Endothelial cell of hepatic sinusoid (primary cell): Measurements from ENCODE around the gene CACNA1C.

ENCODE experiments used
- in situ Hi-C: cut with HindIII; loops from 2 replicates; pipeline ENCODE4 v1.10.0; 2017; ENCODE audit warnings: low sequenced_read_pairs

CACNA1C gene

GRCh38 chr12:2052826-2053678 is at the start of gene CACNA1C:
Gene CACNA1C, plus strand, starts transcription at chr12:2052987. Its CDS starts 576 bp downstream, at chr12:2053563.
- in situ Hi-C loops, result no loop called here

DNA sequence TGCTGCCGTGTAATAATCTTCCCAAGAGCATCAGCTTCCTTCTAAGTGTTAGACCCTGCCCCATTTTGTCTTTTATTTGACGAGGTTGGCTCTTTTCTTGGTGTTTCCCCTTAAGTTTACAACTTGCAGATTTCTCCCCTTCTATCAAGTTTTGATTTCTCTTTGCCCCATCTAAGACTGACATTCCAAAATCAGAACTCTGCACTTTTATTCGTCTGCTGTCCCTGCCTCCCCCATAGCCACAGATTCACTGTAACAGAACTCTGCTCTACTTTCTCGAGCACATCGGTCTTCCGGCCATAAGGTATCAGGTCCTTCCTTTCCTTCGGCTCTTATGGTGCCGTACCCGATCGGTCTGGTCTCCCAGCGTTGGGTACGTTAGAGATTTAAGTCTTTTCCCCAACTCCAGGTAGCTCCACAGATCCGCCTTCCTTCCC is 49.1 kb upstream of the CACNA1C start:
- in situ Hi-C loops, result no loop called here

GRCh38 chr12:2004113-2004929 is 48.5 kb upstream of the CACNA1C start, which contains the start of gene DCP1B:
Gene DCP1B, minus strand, starts transcription at chr12:2004457. Its CDS starts 26 bp downstream, at chr12:2004431.
- in situ Hi-C loops, result no loop called here

DNA sequence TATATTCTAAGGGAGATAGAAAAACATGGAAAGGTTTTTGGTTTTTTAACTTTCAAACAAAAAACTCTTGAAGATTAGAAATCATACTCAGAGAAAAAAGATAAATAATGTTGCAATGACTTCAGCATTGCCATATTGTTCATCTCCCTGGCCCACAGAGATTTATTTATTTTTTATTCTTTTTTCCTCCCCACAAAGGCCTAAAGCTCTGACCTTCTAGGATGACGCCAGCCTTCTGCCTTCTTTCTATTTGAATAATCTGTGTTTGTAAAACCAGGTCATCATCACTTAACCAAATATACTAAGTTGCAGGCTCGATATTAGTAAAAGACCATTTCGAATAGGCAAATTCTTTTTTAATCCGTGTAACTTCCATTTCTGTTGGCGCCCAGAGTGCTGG is 44.1 kb upstream of the CACNA1C start:
- in situ Hi-C loops, result no loop called here

DNA sequence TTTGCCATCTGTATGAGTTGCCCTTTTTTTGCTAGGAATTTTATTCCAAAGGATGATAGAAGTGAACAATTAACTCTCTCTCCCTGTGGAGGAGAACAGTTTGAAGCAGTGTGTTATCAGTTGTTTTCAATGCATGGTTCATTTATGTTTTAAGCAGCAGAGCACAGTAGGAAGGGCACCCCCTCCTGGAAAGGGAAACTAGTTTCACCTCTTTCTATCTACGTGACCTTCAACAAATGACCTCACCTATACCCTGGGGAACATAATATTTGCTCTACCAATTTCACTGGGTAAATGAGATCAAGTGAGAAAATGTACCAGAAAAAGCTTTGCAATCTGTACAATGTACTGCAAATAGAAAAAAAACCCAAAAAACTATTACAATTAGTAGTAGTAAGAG is 43.2 kb upstream of the CACNA1C start:
- in situ Hi-C loops, result no loop called here

- in situ Hi-C loops, result no loop called here
Observed at GRCh38 chr12:2011643-2012607, 40.9 kb upstream of the CACNA1C start.

GRCh38 chr12:2013086-2013485 is 39.7 kb upstream of the CACNA1C start:
- in situ Hi-C loops, result no loop called here

DNA sequence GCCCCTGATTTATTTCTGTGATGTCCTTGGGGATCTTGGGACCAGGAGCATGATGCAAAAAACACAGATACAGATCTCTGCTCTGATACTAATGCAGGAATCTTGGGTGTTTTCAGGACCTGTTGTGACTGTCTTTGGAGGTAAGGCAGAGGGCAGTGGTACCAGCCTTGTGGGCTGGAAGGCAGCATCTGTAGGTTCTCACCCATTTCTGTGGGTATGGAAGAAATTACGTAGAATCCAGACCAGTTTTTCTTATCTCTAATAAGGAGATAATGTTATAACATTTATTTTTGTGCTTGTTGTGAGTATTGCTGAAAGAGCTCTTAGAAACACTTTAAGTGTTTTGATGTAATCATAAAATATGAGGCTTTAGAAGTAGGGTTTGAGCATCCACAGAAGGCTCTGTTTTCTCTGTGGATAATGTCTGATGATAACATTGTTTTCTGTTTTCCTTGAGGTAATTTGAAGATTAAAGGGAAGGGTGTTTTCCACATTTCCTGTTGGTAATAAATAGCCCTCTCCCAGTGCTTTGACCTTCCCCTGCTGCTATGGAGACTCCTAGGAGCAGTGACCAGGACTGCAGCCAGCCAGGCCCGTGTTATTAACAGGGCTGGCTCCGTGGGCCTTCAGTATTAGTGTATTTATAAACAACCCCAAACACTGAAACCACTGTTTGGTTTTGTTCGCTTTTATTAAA is 39.1 kb upstream of the CACNA1C start:
- in situ Hi-C loops, result no loop called here

DNA sequence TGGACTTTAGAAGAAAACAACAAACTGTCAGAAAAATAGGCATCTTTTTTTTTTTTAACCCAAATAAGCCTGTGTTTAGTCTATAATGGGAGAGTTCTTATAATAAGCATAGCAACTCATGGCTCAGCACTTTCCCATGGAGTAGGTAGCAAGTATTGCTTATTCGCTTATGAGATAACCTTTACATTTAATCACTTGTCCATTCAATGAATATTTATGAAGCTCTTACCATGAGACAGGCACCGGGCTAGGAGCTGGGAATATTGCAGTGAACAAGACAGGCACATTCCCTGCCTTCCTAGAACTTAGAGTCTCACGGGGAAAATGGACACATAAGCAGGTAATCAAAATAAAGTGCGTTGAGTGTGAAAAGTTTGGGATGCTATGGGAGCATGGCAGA is 38.6 kb upstream of the CACNA1C start:
- in situ Hi-C loops, result no loop called here

DNA sequence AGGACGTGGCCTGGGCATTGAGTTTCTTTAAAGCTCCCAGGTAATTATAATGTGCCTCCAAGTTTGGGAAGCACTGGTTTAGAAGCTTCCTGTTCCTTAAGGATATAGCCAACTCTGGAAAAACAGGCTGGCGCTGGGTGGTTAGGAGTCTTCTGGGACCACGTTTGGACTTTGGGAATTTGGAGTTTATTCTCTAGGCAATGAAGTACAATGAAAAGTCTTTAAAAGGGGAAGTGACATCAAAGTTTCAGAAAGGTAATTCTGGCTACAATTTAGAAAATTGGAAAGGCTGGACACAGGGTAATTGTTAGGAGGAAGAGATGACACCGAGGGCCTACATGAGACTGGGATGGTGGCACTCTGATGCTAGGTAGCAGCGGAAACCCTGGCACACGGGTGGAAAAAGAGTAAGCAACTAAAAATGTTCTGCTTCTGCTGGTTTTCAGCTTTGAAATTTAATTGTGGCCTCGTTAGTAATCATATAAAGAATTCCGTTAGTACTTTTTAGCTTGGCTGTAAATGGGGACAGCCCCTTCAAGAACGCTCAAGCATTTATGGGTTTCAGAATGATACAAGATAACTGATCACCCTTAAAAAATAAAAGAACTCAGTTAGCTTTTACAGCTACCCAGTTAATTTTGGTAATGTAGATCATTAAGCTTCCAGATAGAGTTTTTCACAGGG is 35.8 kb upstream of the CACNA1C start:
- in situ Hi-C loops, result no loop called here

DNA sequence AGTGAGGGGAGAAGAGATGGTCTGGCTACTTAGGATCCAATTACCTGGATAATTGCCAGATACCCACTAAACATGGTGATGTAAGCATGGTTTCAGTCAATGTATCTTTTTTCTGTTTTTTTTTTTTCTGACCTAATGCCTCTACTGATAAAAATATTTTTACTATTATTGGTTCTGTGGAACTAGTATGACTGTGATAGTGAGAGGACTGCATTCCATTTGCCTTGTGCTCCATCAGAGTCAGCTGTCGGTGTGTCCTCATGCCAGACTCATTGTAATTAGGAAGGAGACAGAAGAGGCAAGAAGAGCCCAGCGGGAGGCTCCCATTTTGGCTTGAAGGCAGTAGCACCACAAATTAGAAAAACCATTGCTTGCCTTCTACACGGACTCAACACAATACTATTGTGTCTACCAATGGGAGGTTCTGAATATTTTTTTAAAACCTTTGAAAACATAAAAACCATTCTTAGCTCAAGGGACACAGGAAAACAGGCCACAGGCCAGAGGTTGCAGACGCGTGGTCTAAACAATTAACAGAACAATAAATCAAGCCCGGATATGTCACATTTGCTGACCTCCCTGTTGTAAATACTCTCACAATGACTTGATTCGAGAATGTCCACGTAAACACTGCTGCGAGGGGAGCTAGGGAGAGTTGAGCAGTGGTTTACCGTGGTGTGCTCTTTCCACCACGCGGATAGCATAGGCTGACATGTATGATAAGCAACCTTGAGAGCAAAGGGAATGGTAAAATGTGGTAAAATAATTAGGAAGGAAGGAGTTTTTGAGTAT is 35.0 kb upstream of the CACNA1C start:
- in situ Hi-C loops, result no loop called here

- in situ Hi-C loops, result no loop called here
Observed at GRCh38 chr12:2018391-2018790, 34.4 kb upstream of the CACNA1C start.

DNA sequence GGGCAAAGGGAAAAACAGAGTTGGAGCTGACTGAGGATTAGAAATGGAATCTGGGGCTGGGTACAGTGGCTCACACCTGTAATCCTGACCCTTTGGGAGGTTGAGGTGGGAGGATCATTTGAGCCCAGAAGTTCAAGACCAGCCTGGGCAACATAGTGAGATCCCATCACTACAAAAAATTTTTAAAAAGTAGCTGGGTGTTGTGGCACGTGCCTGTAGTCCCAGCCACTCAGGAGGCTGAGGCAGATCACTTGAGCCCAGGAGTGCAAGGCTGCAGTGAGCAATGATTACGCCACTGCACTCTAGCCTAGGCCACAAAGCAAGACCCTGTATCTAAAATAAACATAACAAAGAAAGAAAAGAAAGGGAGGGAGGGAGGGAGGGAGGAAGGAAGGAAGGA is 33.7 kb upstream of the CACNA1C start:
- in situ Hi-C loops, result no loop called here

DNA sequence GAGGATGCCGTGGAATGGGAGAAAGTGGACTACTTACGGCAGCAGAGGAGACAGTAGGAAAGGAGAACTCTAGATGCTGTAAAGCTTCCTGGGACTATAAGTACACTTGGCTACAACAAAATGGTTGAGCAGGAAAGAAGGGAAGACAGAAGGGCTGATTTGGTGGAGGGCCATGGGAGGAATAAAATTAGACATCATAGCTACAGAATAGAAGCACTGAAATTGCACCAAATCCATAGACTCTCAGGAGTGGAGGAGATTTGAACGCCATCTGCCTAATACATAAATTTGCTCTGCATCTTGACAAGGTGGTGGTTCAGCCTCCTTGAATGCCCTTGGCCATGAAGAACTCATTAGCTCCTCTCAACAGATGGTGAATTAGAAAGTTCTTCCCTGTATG is 32.3 kb upstream of the CACNA1C start:
- in situ Hi-C loops, result no loop called here

GRCh38 chr12:2023365-2023764 is 29.4 kb upstream of the CACNA1C start:
- in situ Hi-C loops, result no loop called here

- in situ Hi-C loops, result loop anchor here (5.0 kb wide), 1 partner anchor 50 kb away; no protein-coding TSS in a partner anchor
Observed at GRCh38 chr12:2027351-2027750, 25.4 kb upstream of the CACNA1C start.

DNA sequence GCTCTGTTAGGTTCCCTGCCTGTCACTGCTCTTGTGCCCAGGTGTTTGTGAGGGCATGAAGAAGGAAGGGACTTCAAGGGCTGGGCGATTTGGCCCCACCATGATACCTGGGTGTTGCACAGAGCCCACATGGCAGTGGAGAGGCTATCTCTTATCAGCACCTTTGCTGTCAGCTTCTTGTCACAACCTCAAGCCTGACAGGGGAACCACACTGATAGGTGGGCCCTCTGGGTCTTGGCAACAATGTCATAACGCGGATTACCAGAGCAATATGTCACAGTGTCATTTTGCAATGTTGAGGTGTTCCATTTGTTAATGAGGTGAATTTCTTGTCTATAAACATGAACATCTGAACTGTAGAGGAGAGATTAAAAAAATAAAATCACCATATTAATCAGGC is 22.9 kb upstream of the CACNA1C start:
- in situ Hi-C loops, result loop anchor here (5.0 kb wide), 1 partner anchor 53 kb away; no protein-coding TSS in a partner anchor

- in situ Hi-C loops, result no loop called here
Observed at GRCh38 chr12:2032506-2032905, 20.3 kb upstream of the CACNA1C start.
